Naive thymus-derived CD4-positive, alpha-beta T cell (primary cell): Measurements from ENCODE around the gene COQ10B. TPM values are rescaled to one million over a fixed set of nuclear protein-coding genes. Genes with fewer than 3 reads are reported as not detected.
A peak's percentile ranks its signal among the peaks of the same experiment; 100 is the strongest.
"Not testable (repeated sequence)": the region's sequence is repeated elsewhere in the genome, so short reads cannot be mapped to it uniquely, and the experiment has no call there.

Experiments used
- ATAC-seq: fragments of 150-1000 bp; cut with Tn5 transposase; 2 replicates; pipeline ENCODE4 v1.10.0; 2021; ENCODE audit warnings: mild to moderate bottlenecking, moderate library complexity
- CTCF ChIA-PET: fragments of 350-600 bp; sonication (Branson Sonifier 250); formaldehyde crosslinking; loops from one replicate; lab custom pipeline; 2021; ENCODE audit warnings: antibody characterized with exemption; lab: Charles Lee
- POLR2A ChIA-PET: fragments of 350-600 bp; sonication (Branson Sonifier 250); formaldehyde crosslinking; loops from one replicate; lab custom pipeline; 2021; ENCODE audit warnings: antibody characterized with exemption, inconsistent platforms; lab: Charles Lee
- DNase-seq, 9 donors: peaks; one replicate each; pipeline versions ENCODE4 v3.0.0 to v3.0.0-alpha.2; 2020 to 2022; ENCODE audit warnings: mixed read lengths in 1 of 9
- H3K27ac ChIP-seq: one replicate; pipeline ENCODE4 v1.7.0; 2013; ENCODE audit warnings: mild to moderate bottlenecking, low read depth, low read length, moderate library complexity
- H3K27me3 ChIP-seq, 2 donors: one replicate each; pipeline ENCODE4 v1.7.0; 2013; ENCODE audit warnings: low read length in 2 of 2, mild to moderate bottlenecking in 2 of 2, moderate library complexity in 2 of 2; ENCODE audit not compliant: control insufficient read depth in 2 of 2, insufficient read depth in 2 of 2
- H3K36me3 ChIP-seq, 3 experiments: 1 replicate in 2 of 3; 2 replicates in 1 of 3; pipeline ENCODE4 v1.7.0; 2013; ENCODE audit warnings: low read length in 3 of 3, mild to moderate bottlenecking in 3 of 3, moderate library complexity in 1 of 3; ENCODE audit not compliant: insufficient read depth in 3 of 3, control insufficient read depth in 2 of 3
- H3K4me1 ChIP-seq, 2 donors: one replicate each; pipeline ENCODE4 v1.7.0; 2013; ENCODE audit warnings: low read length in 2 of 2, mild to moderate bottlenecking in 2 of 2, moderate library complexity in 1 of 2; ENCODE audit not compliant: control insufficient read depth in 2 of 2, insufficient read depth in 2 of 2
- H3K4me3 ChIP-seq: 2 replicates; pipeline ENCODE4 v1.7.0; 2013; ENCODE audit warnings: mild to moderate bottlenecking, low read length
- H3K9me3 ChIP-seq, 3 experiments: 1 replicate in 2 of 3; 2 replicates in 1 of 3; pipeline ENCODE4 v1.7.0; 2013; ENCODE audit warnings: low read length in 3 of 3; ENCODE audit not compliant: control insufficient read depth in 2 of 3
- H3K27ac Mint-ChIP-seq, 9 donors: one replicate each; pipeline ENCODE4 v1.8.0; 2020 to 2022; ENCODE audit warnings: mixed read lengths in 9 of 9, mild to moderate bottlenecking in 8 of 9, moderate library complexity in 5 of 9, inconsistent platforms in 2 of 9
- H3K27me3 Mint-ChIP-seq, 5 donors: one replicate each; pipeline ENCODE4 v1.8.0; 2021 to 2022; ENCODE audit warnings: mixed read lengths in 5 of 5, mild to moderate bottlenecking in 1 of 5
- H3K36me3 Mint-ChIP-seq, 5 donors: one replicate each; pipeline ENCODE4 v1.8.0; 2020 to 2022; ENCODE audit warnings: mixed read lengths in 5 of 5, mild to moderate bottlenecking in 3 of 5, inconsistent platforms in 1 of 5
- H3K4me1 Mint-ChIP-seq, 7 donors: one replicate each; pipeline ENCODE4 v1.8.0; 2020 to 2022; ENCODE audit warnings: mixed read lengths in 7 of 7, mild to moderate bottlenecking in 3 of 7, inconsistent platforms in 1 of 7
- H3K4me3 Mint-ChIP-seq, 10 donors: one replicate each; pipeline ENCODE4 v1.8.0; 2020 to 2022; ENCODE audit warnings: mild to moderate bottlenecking in 10 of 10, mixed read lengths in 10 of 10, moderate library complexity in 6 of 10, inconsistent platforms in 2 of 10
- H3K9me3 Mint-ChIP-seq, 11 donors: one replicate each; pipeline ENCODE4 v1.8.0; 2020 to 2022; ENCODE audit warnings: mixed read lengths in 11 of 11, mild to moderate bottlenecking in 4 of 11, inconsistent platforms in 1 of 11, moderate library complexity in 1 of 11
- intact Hi-C, 2 donors: fragments of 100-400 bp; cut with micrococcal nuclease; formaldehyde crosslinking; loops; one replicate each; pipeline ENCODE4 v1.15.1; 2023
- polyA plus RNA-seq, 2 donors: library from polyadenylated mRNA; unstranded; fragments of 300-500 nt; fragmentation: Illumina TruSeq; gene quantifications; one replicate each; pipeline ENCODE4 v1.2.3, GENCODE V29; 2021
- total RNA-seq, 6 experiments: library from RNA in 5 of 6; stranded (reverse) in 5 of 6; gene quantifications; 1 replicate in 5 of 6; 2 replicates in 1 of 6; pipeline ENCODE4 v1.2.3 and lab custom pipeline; 2021 to 2026

COQ10B gene
- total and polyA plus RNA-seq, 7 experiments from 2014 or later, result 22.9 to 57.2 (median 31.9) TPM

DNA sequence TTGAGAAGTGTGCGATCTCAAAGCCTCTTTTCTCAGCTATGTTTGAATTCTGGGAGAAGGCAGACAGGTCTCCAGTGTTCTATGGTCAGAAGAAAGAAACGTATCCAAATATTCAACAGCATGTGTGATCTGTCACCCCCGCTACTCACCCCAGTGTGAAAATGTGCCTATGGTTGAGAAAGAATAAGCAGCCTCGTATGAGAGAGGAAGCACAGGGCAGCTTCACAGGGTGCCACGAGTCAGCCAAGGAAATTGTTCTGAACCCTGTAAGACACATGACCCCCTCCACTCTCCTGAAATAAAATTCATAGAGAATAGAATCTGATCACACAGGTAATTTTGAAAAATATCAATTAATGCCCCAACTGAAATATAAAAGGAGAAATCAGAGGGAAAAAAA lies 10.5 kb upstream of the COQ10B start:
- H3K9me3 Mint-ChIP-seq, result no peaks in the 10 kb centered on the region
- no peak overlapping the region for H3K4me3 Mint-ChIP-seq
- Histone ChIP-seq H3K4me1 (no peaks in the 10 kb centered on the region), H3K9me3 (no peaks in the 10 kb centered on the region), H3K36me3 (no peaks in the 10 kb centered on the region), H3K27me3 (no peaks in the 10 kb centered on the region), H3K4me3 (no peak overlapping the region), H3K27ac (no peak overlapping the region)
- H3K27ac Mint-ChIP-seq, result no peak overlapping the region
- peaks cover 0 to 4% (median 0%) of the 10 kb centered on the region in 7 donors for H3K4me1 Mint-ChIP-seq
- DNase-seq (no peak), ATAC-seq (no peak)
- ChIA-PET CTCF (interaction anchor here (0.7 kb wide), 1 partner anchor 63 kb away, joined by 3 read pairs; no protein-coding TSS in a partner anchor), POLR2A (interaction anchor here (3.2 kb wide), 1 partner anchor 8 kb away, joined by 18 read pairs; the partner anchor contains the start of gene SF3B1)
- intact Hi-C loops, result no loop called here
- peaks cover 0 to 12% (median 0%) of the 10 kb centered on the region in 5 donors for H3K27me3 Mint-ChIP-seq
- no peaks in the 10 kb centered on the region for H3K36me3 Mint-ChIP-seq

- POLR2A ChIA-PET, result interaction anchor here (0.6 to 3.2 kb wide), 2 partner anchors 11 to 1922 kb away, joined by 4 to 18 read pairs; partner anchors contain the start of gene SF3B1
- Histone ChIP-seq H3K27me3 (no peaks in the 10 kb centered on the region), H3K9me3 (no peaks in the 10 kb centered on the region), H3K27ac (no peak overlapping the region), H3K4me1 (no peaks in the 10 kb centered on the region), H3K4me3 (no peak overlapping the region), H3K36me3 (no peaks in the 10 kb centered on the region)
- intact Hi-C loops, result no loop called here
- CTCF ChIA-PET, result no interaction called here
- DNase-seq (no peak), ATAC-seq (no peak)
- H3K27me3 Mint-ChIP-seq, result peaks cover 0 to 14% (median 0%) of the 10 kb centered on the region in 5 donors
- no peak overlapping the region for H3K4me3 Mint-ChIP-seq
- no peaks in the 10 kb centered on the region for H3K9me3 Mint-ChIP-seq
- no peaks in the 10 kb centered on the region for H3K36me3 Mint-ChIP-seq
- peaks cover 0 to 4% (median 0%) of the 10 kb centered on the region in 7 donors for H3K4me1 Mint-ChIP-seq
- H3K27ac Mint-ChIP-seq, result no peak overlapping the region
Observed at GRCh38 chr2:197445746-197446145, 7.6 kb upstream of the COQ10B start.

- H3K4me3 ChIP-seq, result no peak overlapping the region
- Mint-ChIP-seq H3K4me3 (no peak overlapping the region), H3K27me3 (peaks cover 0 to 14% (median 0%) of the 10 kb centered on the region in 5 donors), H3K27ac (no peak overlapping the region), H3K9me3 (no peaks in the 10 kb centered on the region), H3K4me1 (peaks cover 0 to 11% (median 3%) of the 10 kb centered on the region in 7 donors), H3K36me3 (no peaks in the 10 kb centered on the region)
- no peaks in the 10 kb centered on the region for H3K9me3 ChIP-seq
- DNase-seq (no peak), ATAC-seq (no peak)
- intact Hi-C loops, result no loop called here
- H3K27me3 ChIP-seq, result no peaks in the 10 kb centered on the region
- ChIA-PET POLR2A (no interaction called here), CTCF (no interaction called here)
- H3K27ac ChIP-seq, result no peak overlapping the region
- H3K4me1 ChIP-seq, result no peaks in the 10 kb centered on the region
- no peaks in the 10 kb centered on the region for H3K36me3 ChIP-seq
Observed at GRCh38 chr2:197446844-197447243, 6.5 kb upstream of the COQ10B start.

- ChIA-PET CTCF (no interaction called here), POLR2A (interaction anchor here (1.2 to 7.8 kb wide), 2 partner anchors 11 to 17 kb away, joined by 4 to 176 read pairs; partner anchors contain the start of gene SF3B1)
- H3K4me1 ChIP-seq, result peaks cover 11 to 16% of the 10 kb centered on the region in 2 donors
- H3K36me3 Mint-ChIP-seq, result no peaks in the 10 kb centered on the region
- no peaks in the 10 kb centered on the region for H3K27me3 ChIP-seq
- DNase-seq (no peak), ATAC-seq (no peak)
- peaks cover 0 to 3% (median 0%) of the 10 kb centered on the region in 3 experiments for H3K36me3 ChIP-seq
- H3K9me3 Mint-ChIP-seq, result peaks cover 0 to 6% (median 0%) of the 10 kb centered on the region in 11 donors
- no peaks in the 10 kb centered on the region for H3K9me3 ChIP-seq
- H3K4me1 Mint-ChIP-seq, result peaks cover 8 to 35% (median 25%) of the 10 kb centered on the region in 7 donors
- H3K4me3 ChIP-seq, result no peak overlapping the region
- H3K4me3 Mint-ChIP-seq, result no peak overlapping the region
- no peak overlapping the region for H3K27ac Mint-ChIP-seq
- H3K27ac ChIP-seq, result no peak overlapping the region
- intact Hi-C loops, result loop anchor here in 1 of 2 donors (5.0 kb wide), 2 partner anchors 128 to 253 kb away; no protein-coding TSS in a partner anchor
- H3K27me3 Mint-ChIP-seq, result peaks cover 0 to 3% (median 0%) of the 10 kb centered on the region in 5 donors
Observed at GRCh38 chr2:197450465-197450864, 2.9 kb upstream of the COQ10B start.

DNA sequence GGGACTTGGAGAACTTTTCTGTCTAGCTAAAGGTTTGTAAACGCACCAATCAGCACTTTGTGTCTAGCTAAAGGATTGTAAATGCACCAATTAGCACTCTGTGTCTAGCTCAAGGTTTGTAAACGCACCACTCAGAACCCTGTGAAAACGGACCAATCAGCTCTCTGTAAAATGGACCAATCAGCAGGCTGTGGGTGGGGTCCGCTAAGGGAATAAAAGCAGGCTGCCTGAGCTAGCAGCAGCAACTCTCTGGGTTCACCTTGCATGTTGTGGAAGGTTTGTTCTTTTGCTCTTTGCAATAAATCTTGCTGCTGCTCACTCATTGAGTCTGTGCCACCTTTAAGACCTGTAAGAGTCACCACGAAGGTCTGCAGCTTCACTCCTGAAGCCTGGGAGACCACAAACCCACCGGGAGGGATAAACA lies 2.4 kb upstream of the COQ10B start:
- peaks cover 16% of the 10 kb centered on the region in 2 donors for H3K4me1 ChIP-seq
- not testable (repeated sequence) for ATAC-seq, H3K27me3 ChIP-seq, H3K4me3 ChIP-seq, DNase-seq, H3K4me3 Mint-ChIP-seq, H3K36me3 ChIP-seq, H3K9me3 ChIP-seq, H3K9me3 Mint-ChIP-seq, H3K27me3 Mint-ChIP-seq, H3K36me3 Mint-ChIP-seq, H3K27ac ChIP-seq
- intact Hi-C loops, result loop anchor here in 1 of 2 donors (5.0 kb wide), 2 partner anchors 129 to 254 kb away; no protein-coding TSS in a partner anchor
- Mint-ChIP-seq H3K4me1 (peaks cover 13 to 40% (median 30%) of the 10 kb centered on the region in 7 donors), H3K27ac (peak overlapping the region in 4 of 9 donors; percentile 14 to 99 (median 70))
- ChIA-PET CTCF (interaction anchor here (0.6 kb wide), 1 partner anchor 19 kb away, joined by 3 read pairs; no protein-coding TSS in a partner anchor), POLR2A (interaction anchor here (1.2 to 7.8 kb wide), 3 partner anchors 12 to 65 kb away, joined by 4 to 176 read pairs (median 23); partner anchors contain the start of genes MOB4 and SF3B1)

- H3K4me1 Mint-ChIP-seq, result peaks cover 23 to 50% (median 41%) of the 10 kb centered on the region in 7 donors
Observed at GRCh38 chr2:197452754-197453122, 614 bp upstream of the COQ10B start.

More at GRCh38 chr2:197452754-197453122, 614 bp upstream of the COQ10B start:
- Mint-ChIP-seq H3K4me3 (peak overlapping the region; percentile 92 to 100 (median 99)), H3K9me3 (peaks cover 0 to 6% (median 0%) of the 10 kb centered on the region in 11 donors), H3K27me3 (peaks cover 0 to 2% (median 0%) of the 10 kb centered on the region in 5 donors), H3K36me3 (peaks cover 0 to 4% (median 0%) of the 10 kb centered on the region in 5 donors), H3K27ac (peak overlapping the region; percentile 97 to 100 (median 100))
- H3K36me3 ChIP-seq, result peaks cover 0 to 3% (median 0%) of the 10 kb centered on the region in 3 experiments
- ATAC-seq (no peak), DNase-seq (no peak)
- no peaks in the 10 kb centered on the region for H3K27me3 ChIP-seq
- CTCF ChIA-PET, result interaction anchor here (0.8 to 1.3 kb wide), 4 partner anchors 16 to 47 kb away, joined by 3 to 6 read pairs (median 4); partner anchors contain the start of genes HSPD1, HSPE1 and SF3B1
- peaks cover 16% of the 10 kb centered on the region in 2 donors for H3K4me1 ChIP-seq
- H3K4me3 ChIP-seq, result peak overlapping the region; percentile 92
- H3K9me3 ChIP-seq, result no peaks in the 10 kb centered on the region
- H3K27ac ChIP-seq, result peak overlapping the region; percentile 96
- intact Hi-C loops, result loop anchor here (1.0 to 5.0 kb wide), 9 partner anchors 17 to 813 kb away; partner anchors contain the start of genes CCDC150 (in 2 of the 2), HSPE1 (in 2 of the 2), MARS2 (in 2 of the 2) and SF3B1 (in 2 of the 2)
- POLR2A ChIA-PET, result interaction anchor here (0.7 to 7.8 kb wide), 17 partner anchors 12 to 1979 kb away, joined by 3 to 176 read pairs (median 4); partner anchors contain the start of genes HSPD1, HSPE1, MARS2 and MOB4
